Heart right ventricle (tissue), 16 donors: ENCODE results near the gene MOK. TPM values are rescaled to one million over a fixed set of nuclear protein-coding genes. Genes with fewer than 3 reads are reported as not detected.
A peak's percentile ranks its signal among the peaks of the same experiment; 100 is the strongest.

ENCODE experiments used
- ATAC-seq, 8 donors: fragments of 200-7000 bp; cut with Tn5 transposase; one replicate each; pipeline ENCODE4 v1.9.1; 2020; ENCODE audit warnings: mild to moderate bottlenecking in 8 of 8, moderate library complexity in 8 of 8, moderate number of reproducible peaks in 1 of 8
- DNase-seq, 2 donors: peaks; one replicate each; pipeline ENCODE4 v3.0.0-alpha.2; 2020
- H3K27ac ChIP-seq, 10 donors: fragments of 200-600 bp; sonication (generic) in 2 of 10; one replicate each; pipeline versions ENCODE4 v1.5.0 to v1.8.0; 2020 to 2022; ENCODE audit warnings: mild to moderate bottlenecking in 3 of 10
- H3K27me3 ChIP-seq, 7 donors: fragments of 200-600 bp; one replicate each; pipeline ENCODE4 v1.8.0; 2021 to 2022; ENCODE audit warnings: mild to moderate bottlenecking in 2 of 7
- H3K36me3 ChIP-seq, 9 donors: fragments of 200-600 bp; sonication (generic) in 1 of 9; one replicate each; pipeline versions ENCODE4 v1.5.0 to v1.8.0; 2020 to 2022; ENCODE audit warnings: mild to moderate bottlenecking in 2 of 9
- H3K4me1 ChIP-seq, 9 donors: fragments of 200-600 bp; sonication (generic) in 1 of 9; one replicate each; pipeline versions ENCODE4 v1.5.0 to v1.8.0; 2020 to 2022; ENCODE audit warnings: mild to moderate bottlenecking in 4 of 9
- H3K4me3 ChIP-seq, 10 donors: fragments of 200-600 bp; sonication (generic) in 2 of 10; one replicate each; pipeline versions ENCODE4 v1.5.0 to v1.8.0; 2020 to 2022; ENCODE audit warnings: mild to moderate bottlenecking in 7 of 10, moderate library complexity in 2 of 10
- H3K9me3 ChIP-seq, 11 donors: fragments of 200-600 bp in 10 of 11; sonication (generic) in 2 of 11; one replicate each; pipeline versions ENCODE4 v1.5.0 to v1.8.0; 2013 to 2022; ENCODE audit warnings: mild to moderate bottlenecking in 2 of 11, control low read depth in 1 of 11, moderate library complexity in 1 of 11
- CTCF ChIP-seq, 9 donors: fragments of 200-600 bp; sonication (generic) in 2 of 9; IDR thresholded peaks; one replicate each; pipeline versions ENCODE4 v1.5.0 to v1.8.0; 2021 to 2022; ENCODE audit warnings: antibody characterized with exemption in 9 of 9, mild to moderate bottlenecking in 5 of 9, moderate library complexity in 1 of 9
- WGBS, 2 donors: extraction: QIAGEN DNeasy Blood & Tissue Kit; methylation state at CpG; one replicate each; pipeline ENCODE4 v1.1.7; 2013; ENCODE audit warnings: inconsistent platforms in 1 of 2; 5-methylcytosine and 5-hydroxymethylcytosine counted together
- intact Hi-C, 10 donors: fragments of 100-400 bp; cut with DNase I; formaldehyde crosslinking; loops; one replicate each; pipeline versions ENCODE4 v1.11.1 to v1.14.2; 2022
- polyA plus RNA-seq, 2 donors: library from polyadenylated mRNA; stranded (reverse); fragments of 200-250 nt; gene quantifications; one replicate each; pipeline ENCODE4 v1.2.3, GENCODE V29; 2013
- total RNA-seq, 10 donors: library from RNA; stranded (reverse); fragmentation: NEBNext Ultra II Directional in 3 of 10; extraction: Animal tissue kit (Norgen Biotek cat#: 25700) in 3 of 10; gene quantifications; one replicate each; pipeline versions ENCODE4 v1.2.1 to v1.2.4, GENCODE V29; 2021 to 2023
- donor health status: Arrhythmogenic right ventricular cardiomyopathy.
- donor health status: ischemic (EF 13 %, LVEDD 7.1; RV severe dilation, severe dysfunction).
- donor health status: healthy with polysubstance abuse.
- donor health status: DM: no; HTN: yes; CAD: no.
- donor health status: DM: no; HTN: no; CAD: no.
- donor health status: ischemic (EF 25% LVEDD 6.9; RV normal size, moderate dysfunction).
- donor health status: ischemic (EF 25% LVEDD 5.7; RV mildly dilated, moderate dysfunction).
- donor health status: healthy.
- donor health status: DM: yes; HTN: yes; CAD: no.
- donor health status: Ischemic cardiomyopathy.
- donor health status: ischemic (EF 35%, LVEDD 5.7; RV mildly dilated, moderate dysfunction).
- donor health status: nonischemic (EF 11% LVEDD 7.7; RV severe dilation, severe dysfunction).
- donor health status: DM: yes; HTN: yes; CAD: no.
- donor health status: PGD.
- donor health status: ischemic (EF 29% LVEDD 5.4; RV normal size, mild dysfunction).
- donor health status: nonischemic (EF 23%, LVEDD 6.1; RV moderate dilation, normal function).

The MOK gene
- total and polyA plus RNA-seq, 12 donors = 6.6 to 19.8 (median 10.0) TPM

GRCh38 chr14:102351023-102351422 lies 46.1 kb upstream of the MOK start:
- H3K36me3 ChIP-seq = peaks cover 0 to 96% (median 72%) of the 10 kb centered on the region in 9 donors
- DNase-seq = peak; percentile 28 to 70
- H3K4me3 ChIP-seq = peak overlapping the region in 1 of 10 donors; percentile 30
- no peaks in the 10 kb centered on the region for H3K9me3 ChIP-seq
- intact Hi-C loops = no loop called here
- no peaks in the 10 kb centered on the region for H3K27me3 ChIP-seq
- 60 to 71% methylated on average over 10 of the region's 10 CpGs for WGBS, 2 donors
- ATAC-seq = peak; percentile 56 to 92 (median 86)
- TF ChIP-seq CTCF (IDR thresholded peaks at IDR 0.05) = no peak
- H3K4me1 ChIP-seq = peaks cover 0 to 29% (median 19%) of the 10 kb centered on the region in 9 donors
- H3K27ac ChIP-seq = peak overlapping the region in 9 of 10 donors; percentile 33 to 87 (median 65)

GRCh38 chr14:102348376-102348775 lies 43.4 kb upstream of the MOK start:
- TF ChIP-seq CTCF (IDR thresholded peaks at IDR 0.05) = no peak
- Histone ChIP-seq H3K27me3 (no peaks in the 10 kb centered on the region), H3K27ac (no peak overlapping the region), H3K36me3 (peaks cover 0 to 96% (median 70%) of the 10 kb centered on the region in 9 donors), H3K4me3 (no peak overlapping the region), H3K9me3 (no peaks in the 10 kb centered on the region), H3K4me1 (peaks cover 0 to 29% (median 19%) of the 10 kb centered on the region in 9 donors)
- DNase-seq = no peak
- no peak for ATAC-seq
- intact Hi-C loops = no loop called here
- 91 to 93% methylated on average over 16 of the region's 16 CpGs for WGBS, 2 donors

- no peak for DNase-seq
- no peaks in the 10 kb centered on the region for H3K27me3 ChIP-seq
Observed at GRCh38 chr14:102346645-102347044, 41.7 kb upstream of the MOK start.

GRCh38 chr14:102345232-102345631 lies 40.3 kb upstream of the MOK start:
- intact Hi-C loops = no loop called here
- no peaks in the 10 kb centered on the region for H3K27me3 ChIP-seq
- no peaks in the 10 kb centered on the region for H3K9me3 ChIP-seq
- H3K4me1 ChIP-seq = peaks cover 0 to 3% (median 0%) of the 10 kb centered on the region in 9 donors
- ATAC-seq (no peak), DNase-seq (no peak)
- H3K4me3 ChIP-seq = no peak overlapping the region
- H3K27ac ChIP-seq = no peak overlapping the region
- TF ChIP-seq CTCF (IDR thresholded peaks at IDR 0.05) = no peak
- 86 to 90% methylated on average over 3 of the region's 3 CpGs for WGBS, 2 donors
- H3K36me3 ChIP-seq = peaks cover 0 to 100% (median 65%) of the 10 kb centered on the region in 9 donors

More at GRCh38 chr14:102346645-102347044, 41.7 kb upstream of the MOK start:
- intact Hi-C loops = no loop called here
- 96 to 98% methylated on average over 4 of the region's 4 CpGs for WGBS, 2 donors
- no peak for ATAC-seq
- H3K36me3 ChIP-seq = peaks cover 0 to 96% (median 65%) of the 10 kb centered on the region in 9 donors
- no peaks in the 10 kb centered on the region for H3K9me3 ChIP-seq
- no peak overlapping the region for H3K4me3 ChIP-seq
- TF ChIP-seq CTCF (IDR thresholded peaks at IDR 0.05) = no peak
- no peak overlapping the region for H3K27ac ChIP-seq
- H3K4me1 ChIP-seq = peaks cover 0 to 17% (median 13%) of the 10 kb centered on the region in 9 donors
